ACC112 (cell line): Measurements from ENCODE around the gene SLFN13.
"Not testable (repeated sequence)": the region's sequence is repeated elsewhere in the genome, so short reads cannot be mapped to it uniquely, and the experiment has no call there.

Experiments used
- H2AFZ ChIP-seq: fragments of 200-600 bp; sonication (generic); one replicate; pipeline ENCODE4 v1.6.0; 2017; ENCODE audit warnings: antibody characterized with exemption, low read length; ENCODE audit not compliant: unreplicated experiment
- H3K27ac ChIP-seq: fragments of 200-600 bp; sonication (generic); 2 replicates; pipeline ENCODE4 v1.5.1; 2014; ENCODE audit warnings: low read depth, mild to moderate bottlenecking, antibody characterized with exemption, low read length, moderate library complexity
- H3K27me3 ChIP-seq: fragments of 200-600 bp; sonication (generic); 2 replicates; pipeline ENCODE4 v1.6.1; 2014; ENCODE audit warnings: mild to moderate bottlenecking, antibody characterized with exemption, low read length, moderate library complexity, mixed read lengths; ENCODE audit not compliant: insufficient read depth
- H3K36me3 ChIP-seq: fragments of 200-600 bp; sonication (generic); 2 replicates; pipeline ENCODE4 v1.6.1; 2016; ENCODE audit warnings: mild to moderate bottlenecking, antibody characterized with exemption, low read length, moderate library complexity, mixed read lengths; ENCODE audit not compliant: insufficient read depth
- H3K4me1 ChIP-seq: fragments of 200-600 bp; sonication (generic); one replicate; pipeline ENCODE4 v1.6.1; 2016; ENCODE audit warnings: low read length, mixed read lengths; ENCODE audit not compliant: insufficient read depth, unreplicated experiment, control insufficient read depth
- H3K4me3 ChIP-seq: fragments of 200-600 bp; sonication (generic); 2 replicates; pipeline ENCODE4 v1.5.1; 2014; ENCODE audit warnings: mild to moderate bottlenecking, low read depth, low read length
- H3K79me2 ChIP-seq: fragments of 200-600 bp; sonication (generic); one replicate; pipeline ENCODE4 v1.6.0; 2016; ENCODE audit warnings: low read length; ENCODE audit not compliant: control insufficient read depth, unreplicated experiment, insufficient read depth

SLFN13 gene

DNA sequence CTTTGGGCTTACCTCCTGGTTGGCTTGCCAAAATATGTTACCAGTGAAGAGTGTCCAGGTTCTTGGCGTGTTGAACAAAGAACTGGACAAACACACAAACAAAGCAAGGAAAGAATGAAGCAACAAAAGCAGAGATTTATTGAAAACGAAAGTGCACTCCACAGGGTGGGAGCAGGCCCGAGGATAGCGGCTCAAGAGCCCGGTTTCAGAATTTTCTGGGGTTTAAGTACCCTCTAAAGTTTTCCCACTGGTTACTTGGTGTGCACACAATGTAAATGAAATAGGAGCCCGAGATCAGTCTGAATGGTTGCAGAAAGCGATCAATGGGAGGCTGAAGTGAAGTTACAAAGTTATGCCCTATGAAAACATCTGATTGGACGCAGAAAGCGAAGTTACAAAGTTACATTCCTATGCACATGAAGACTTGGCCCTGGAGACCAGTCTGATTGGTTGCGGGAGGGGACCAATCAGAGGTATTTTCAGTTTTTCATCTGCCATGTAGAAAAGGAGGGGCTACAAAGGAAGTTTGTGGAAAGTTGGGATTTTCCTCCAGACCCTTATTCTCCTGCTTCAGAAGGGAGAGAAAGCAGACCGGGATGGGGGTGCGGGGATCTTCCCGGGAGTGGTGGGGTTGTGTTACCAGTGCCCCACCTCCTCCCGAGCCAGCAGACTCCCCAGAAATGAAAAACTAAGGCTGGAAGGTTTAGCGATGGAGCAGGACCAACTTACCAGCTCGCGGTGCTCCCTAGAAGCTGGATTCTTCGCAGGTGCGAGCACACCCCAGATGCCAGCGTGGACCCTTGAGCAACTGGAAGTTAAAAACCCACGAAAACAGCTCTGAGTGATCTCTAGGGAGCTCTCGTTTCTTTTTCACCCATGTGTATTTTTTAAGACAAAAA is 16.1 kb downstream of the SLFN13 start, which contains the start of gene SLFN12:
TSS of gene SLFN12 (minus strand) at position 325 of the 899 bp plus-strand sequence. CDS start 9,472 bp downstream, outside the sequence.
- H3K27me3 ChIP-seq, result no peaks in the 10 kb centered on the region
- peak within 1 kb of the TSS; percentile 94 for H3K27ac ChIP-seq
- H2AFZ ChIP-seq, result peak within 1 kb of the TSS; percentile 69
- peak within 1 kb of the TSS; percentile 85 for H3K4me3 ChIP-seq
- H3K4me1 ChIP-seq, result peaks cover 10% of the 10 kb centered on the region
- H3K36me3 ChIP-seq, result peaks cover 6% of the 10 kb centered on the region
- peaks cover 41% of the 10 kb centered on the region for H3K79me2 ChIP-seq

DNA sequence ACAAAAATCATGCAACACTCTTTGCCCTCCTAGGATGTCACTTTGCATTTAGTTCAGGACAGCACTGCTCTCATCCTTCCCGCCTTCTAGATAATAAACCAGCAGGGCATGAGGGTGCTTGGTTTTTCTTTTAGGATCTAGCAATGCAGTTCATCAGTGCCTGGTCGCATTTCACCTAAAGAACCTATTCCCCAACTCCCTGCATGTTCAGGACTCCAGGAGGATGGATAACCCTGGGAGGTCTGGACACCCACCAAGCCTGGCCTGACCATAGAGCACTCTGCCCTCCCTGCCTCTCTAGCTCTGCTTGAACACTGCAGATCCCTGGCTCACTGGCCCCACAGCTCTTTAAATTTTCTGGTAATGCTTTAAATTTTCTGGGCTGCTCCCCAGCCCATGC is 18.9 kb downstream of the SLFN13 start:
- peaks cover 9% of the 10 kb centered on the region for H3K4me1 ChIP-seq
- H3K79me2 ChIP-seq, result peaks cover 45% of the 10 kb centered on the region

DNA sequence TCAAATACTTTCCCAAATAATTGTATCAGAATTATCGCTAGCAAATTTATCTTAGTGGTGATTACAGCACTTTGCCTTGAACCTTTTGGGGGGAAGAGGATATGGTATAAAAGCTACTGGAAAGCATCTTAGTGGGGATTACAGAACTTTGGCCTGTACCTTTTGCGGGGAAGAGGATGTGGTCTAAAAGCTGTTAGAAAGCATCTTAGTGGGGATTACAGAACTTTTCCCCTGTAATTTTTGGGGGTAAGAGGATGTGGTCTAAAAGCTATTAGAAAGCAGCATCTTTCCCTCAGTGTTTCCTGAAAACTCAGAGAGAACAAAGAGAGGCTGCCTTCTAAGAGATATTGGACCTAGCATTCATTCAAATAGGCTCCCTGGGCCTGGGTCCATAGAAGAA is 20.3 kb downstream of the SLFN13 start:
- Histone ChIP-seq H3K4me1 (no peaks in the 10 kb centered on the region), H3K27ac (no peak overlapping the region), H3K36me3 (peaks cover 8% of the 10 kb centered on the region), H3K4me3 (no peak overlapping the region), H2AFZ (no peak overlapping the region), H3K79me2 (peaks cover 45% of the 10 kb centered on the region), H3K27me3 (no peaks in the 10 kb centered on the region)

More for the DNA sequence above, 18.9 kb downstream of the SLFN13 start:
- peaks cover 8% of the 10 kb centered on the region for H3K36me3 ChIP-seq
- no peaks in the 10 kb centered on the region for H3K27me3 ChIP-seq
- H3K27ac ChIP-seq, result no peak overlapping the region
- no peak overlapping the region for H2AFZ ChIP-seq
- no peak overlapping the region for H3K4me3 ChIP-seq

DNA sequence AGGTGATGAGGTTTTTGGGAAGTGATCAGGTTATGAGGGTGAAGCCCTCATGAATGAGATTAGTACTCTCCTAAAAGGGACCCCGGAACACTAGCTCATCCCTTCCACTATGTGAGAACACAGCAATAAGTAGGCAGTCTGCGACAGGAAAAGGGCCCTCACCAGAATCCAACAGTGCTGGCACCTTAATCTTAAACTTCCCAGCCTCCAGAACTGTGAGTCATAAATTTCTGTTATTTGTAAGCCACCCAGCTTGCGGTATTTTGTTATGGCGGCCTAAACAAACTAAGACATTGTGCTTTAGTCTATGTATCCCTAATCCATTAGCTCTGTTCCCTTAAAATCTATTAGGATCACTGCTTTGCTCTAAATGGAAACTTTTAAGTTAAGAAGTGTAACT is 24.8 kb downstream of the SLFN13 start:
- Histone ChIP-seq H3K27me3 (no peaks in the 10 kb centered on the region), H3K36me3 (peaks cover 25% of the 10 kb centered on the region; the same call in 1 of the 2 replicates), H2AFZ (no peak overlapping the region), H3K4me3 (no peak overlapping the region), H3K4me1 (no peaks in the 10 kb centered on the region), H3K27ac (no peak overlapping the region), H3K79me2 (peaks cover 13% of the 10 kb centered on the region)

DNA sequence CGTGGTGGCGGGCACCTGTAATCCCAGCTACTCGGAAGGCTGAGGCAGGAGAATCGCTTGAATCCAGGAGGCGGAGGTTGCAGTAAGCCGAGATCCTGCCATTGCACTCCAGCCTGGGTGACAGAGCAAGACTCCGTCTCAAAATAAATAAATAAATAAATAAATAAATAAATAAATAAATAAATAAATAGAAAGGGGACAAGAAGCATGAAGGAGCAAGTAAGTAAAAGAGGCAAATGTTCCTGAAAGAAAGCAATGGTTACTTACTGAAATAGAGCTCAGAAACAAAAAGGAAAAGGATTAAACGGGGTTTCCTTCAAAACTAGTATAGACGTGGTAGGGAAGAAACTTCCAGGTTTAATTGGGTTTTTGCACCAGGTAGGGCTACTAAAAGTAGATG is 27.5 kb downstream of the SLFN13 start:
- H3K79me2 ChIP-seq, H3K4me3 ChIP-seq, H3K27me3 ChIP-seq, H3K4me1 ChIP-seq, H3K27ac ChIP-seq, H2AFZ ChIP-seq: not testable (repeated sequence)
- H3K36me3 ChIP-seq, result peaks cover 21% of the 10 kb centered on the region; the same call in 1 of the 2 replicates

DNA sequence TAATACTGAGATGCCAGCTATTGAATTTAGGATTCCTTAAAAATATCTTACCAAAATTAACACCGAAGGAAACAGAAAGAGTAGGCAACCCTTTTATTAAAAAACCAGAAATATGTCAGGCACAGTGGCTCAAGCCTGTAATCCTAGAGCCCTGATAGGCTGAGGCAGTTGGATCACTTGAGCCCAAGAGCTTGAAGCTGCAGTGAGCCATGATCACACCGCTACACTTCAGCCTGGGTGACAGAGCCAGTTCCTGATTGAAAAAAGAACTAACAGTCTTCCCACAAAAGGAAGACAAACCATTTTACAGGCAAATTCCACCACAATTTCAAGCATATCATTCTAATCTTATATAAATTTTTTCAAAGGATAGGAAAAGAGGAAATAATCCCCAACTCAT is 31.9 kb downstream of the SLFN13 start:
- no peak overlapping the region for H2AFZ ChIP-seq
- no peaks in the 10 kb centered on the region for H3K4me1 ChIP-seq
- H3K36me3 ChIP-seq, result peaks cover 33% of the 10 kb centered on the region
- H3K27ac ChIP-seq, result no peak overlapping the region
- H3K27me3 ChIP-seq, result no peaks in the 10 kb centered on the region
- H3K79me2 ChIP-seq, result peaks cover 18% of the 10 kb centered on the region
- no peak overlapping the region for H3K4me3 ChIP-seq

DNA sequence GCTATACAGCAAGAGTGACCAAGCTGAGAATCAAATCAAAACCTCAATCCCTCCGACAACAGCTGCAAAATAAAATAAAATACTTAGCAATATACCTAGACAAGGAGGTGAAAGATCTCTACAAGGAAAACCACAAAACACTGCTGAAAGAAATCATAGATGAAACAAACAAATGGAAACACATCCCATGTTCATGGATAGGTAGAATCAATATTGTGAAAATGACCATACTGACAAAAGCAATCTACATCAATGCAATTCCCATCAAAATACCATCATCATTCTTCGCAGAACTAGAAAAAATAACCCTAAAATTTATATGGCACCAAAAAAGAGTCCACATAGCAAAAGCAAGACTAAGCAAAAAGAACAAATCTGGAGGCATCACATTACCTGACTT is 33.9 kb downstream of the SLFN13 start:
- not testable (repeated sequence) for H3K4me1 ChIP-seq, H2AFZ ChIP-seq, H3K4me3 ChIP-seq, H3K27me3 ChIP-seq, H3K27ac ChIP-seq
- Histone ChIP-seq H3K79me2 (peaks cover 18% of the 10 kb centered on the region), H3K36me3 (peaks cover 48% of the 10 kb centered on the region)

DNA sequence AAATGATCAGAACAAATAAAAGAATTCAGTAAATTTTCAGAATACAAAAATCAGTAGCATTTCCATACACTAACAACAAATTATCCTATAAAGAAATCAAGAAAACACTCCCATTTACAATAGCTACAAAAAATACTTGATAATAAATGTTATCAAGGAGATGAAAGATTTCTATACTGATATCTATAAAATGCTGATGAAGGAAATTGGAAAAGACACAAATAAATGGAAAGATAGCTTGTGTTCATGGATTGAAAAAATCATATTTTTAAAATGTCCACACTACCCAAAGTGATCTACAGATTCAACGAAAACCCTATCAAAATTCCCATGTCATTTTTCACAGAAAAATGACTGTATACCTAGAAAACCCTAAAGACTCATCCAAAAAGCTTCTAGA is 34.3 kb downstream of the SLFN13 start:
- peaks cover 51% of the 10 kb centered on the region for H3K36me3 ChIP-seq
- H3K4me3 ChIP-seq, result no peak overlapping the region
- peaks cover 16% of the 10 kb centered on the region for H3K79me2 ChIP-seq
- no peak overlapping the region for H2AFZ ChIP-seq
- no peak overlapping the region for H3K27ac ChIP-seq
- H3K27me3 ChIP-seq, result no peaks in the 10 kb centered on the region
- H3K4me1 ChIP-seq, result no peaks in the 10 kb centered on the region

DNA sequence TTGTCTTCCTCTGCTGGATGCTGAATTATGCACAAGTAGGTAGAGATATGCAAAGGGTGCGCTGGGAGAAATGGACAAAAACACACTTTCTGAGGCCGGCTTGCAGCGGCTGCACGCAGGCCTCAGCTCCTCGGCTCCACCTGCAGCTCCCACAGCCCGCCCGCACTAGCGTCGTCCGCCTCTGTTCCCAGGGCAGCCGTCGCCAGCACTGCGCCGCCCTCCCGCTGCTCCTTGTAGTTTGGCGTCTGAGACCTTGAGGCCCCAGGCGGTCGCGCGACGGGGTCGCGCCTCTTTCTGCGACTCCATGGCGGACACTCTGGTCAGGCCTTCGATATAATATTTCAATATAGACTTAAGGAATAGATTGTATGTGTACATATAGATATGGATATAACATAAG is 41.0 kb downstream of the SLFN13 start:
- Histone ChIP-seq H3K79me2 (peaks cover 2% of the 10 kb centered on the region), H3K27ac (no peak overlapping the region), H3K4me3 (no peak overlapping the region), H3K36me3 (peaks cover 64% of the 10 kb centered on the region), H3K27me3 (no peaks in the 10 kb centered on the region), H3K4me1 (no peaks in the 10 kb centered on the region), H2AFZ (no peak overlapping the region)

DNA sequence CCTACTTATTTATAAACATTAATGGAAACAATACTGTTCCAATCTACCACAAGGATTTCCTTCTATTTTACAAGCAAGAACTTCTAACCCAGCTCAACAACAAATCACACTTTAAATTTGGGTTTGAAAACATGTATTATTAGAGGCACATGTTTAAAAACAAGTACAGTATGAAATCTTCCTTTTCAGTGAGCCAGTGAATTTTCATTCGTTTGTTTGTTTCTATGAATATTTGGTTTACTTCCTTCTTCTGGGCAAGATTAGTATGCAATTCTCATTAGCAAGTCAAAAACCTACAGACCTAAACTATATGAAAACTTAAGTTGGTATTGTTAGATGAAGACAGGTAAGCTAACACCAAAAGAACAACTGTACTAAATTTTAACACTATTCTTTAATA is 42.0 kb downstream of the SLFN13 start:
- peaks cover 2% of the 10 kb centered on the region for H3K79me2 ChIP-seq
- peaks cover 54% of the 10 kb centered on the region for H3K36me3 ChIP-seq
- H3K27ac ChIP-seq, result no peak overlapping the region
- no peak overlapping the region for H2AFZ ChIP-seq
- H3K27me3 ChIP-seq, result no peaks in the 10 kb centered on the region
- H3K4me3 ChIP-seq, result no peak overlapping the region
- no peaks in the 10 kb centered on the region for H3K4me1 ChIP-seq

DNA sequence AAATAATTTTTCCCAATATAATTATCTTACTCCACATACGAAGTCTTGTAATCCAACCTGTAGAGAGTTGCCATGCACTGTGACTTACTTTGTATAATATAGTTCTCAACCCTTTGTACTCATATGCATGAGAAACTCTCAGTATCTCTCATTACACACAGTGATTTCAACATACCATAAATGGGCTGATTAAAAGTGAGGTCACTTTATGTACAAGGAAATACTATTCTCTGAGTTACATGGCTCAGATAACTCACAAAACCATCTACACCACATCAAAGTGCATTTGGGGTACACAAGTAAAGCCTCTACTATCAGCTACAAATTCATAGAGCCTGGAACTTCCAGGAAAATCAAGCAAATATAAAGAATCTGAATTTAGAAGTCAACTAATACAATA is 44.2 kb downstream of the SLFN13 start:
- no peak overlapping the region for H3K4me3 ChIP-seq
- no peaks in the 10 kb centered on the region for H3K4me1 ChIP-seq
- peaks cover 32% of the 10 kb centered on the region for H3K36me3 ChIP-seq
- H3K27ac ChIP-seq, result no peak overlapping the region
- no peaks in the 10 kb centered on the region for H3K27me3 ChIP-seq
- H3K79me2 ChIP-seq, result no peaks in the 10 kb centered on the region
- H2AFZ ChIP-seq, result no peak overlapping the region
